ENCODE measurements around the gene LILRA5.
"Not testable (repeated sequence)": the region's sequence is repeated elsewhere in the genome, so short reads cannot be mapped to it uniquely, and the experiment has no call there.

Gene LILRA5

DNA sequence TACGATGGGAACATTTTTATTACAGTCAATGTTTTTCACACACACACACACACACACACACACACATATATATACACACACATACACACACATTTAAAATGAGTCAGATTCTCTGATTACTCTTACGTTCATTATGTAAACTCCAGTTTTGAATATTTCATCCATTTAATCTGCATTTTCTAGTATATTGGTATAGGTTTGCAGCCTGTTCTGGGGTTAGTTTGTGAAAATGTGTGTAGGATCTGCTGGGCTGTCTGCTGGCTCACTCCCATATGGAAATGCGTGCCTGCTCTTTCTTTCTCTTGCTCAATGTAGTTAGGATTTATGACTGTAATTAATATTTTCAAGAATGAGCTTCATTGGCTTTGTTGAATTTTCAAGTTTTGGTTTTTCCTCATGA lies 39.1 kb downstream of the LILRA5 start:
- no peak for DNase-seq (ENCODE audit: low read depth in 2 of 2)

DNA sequence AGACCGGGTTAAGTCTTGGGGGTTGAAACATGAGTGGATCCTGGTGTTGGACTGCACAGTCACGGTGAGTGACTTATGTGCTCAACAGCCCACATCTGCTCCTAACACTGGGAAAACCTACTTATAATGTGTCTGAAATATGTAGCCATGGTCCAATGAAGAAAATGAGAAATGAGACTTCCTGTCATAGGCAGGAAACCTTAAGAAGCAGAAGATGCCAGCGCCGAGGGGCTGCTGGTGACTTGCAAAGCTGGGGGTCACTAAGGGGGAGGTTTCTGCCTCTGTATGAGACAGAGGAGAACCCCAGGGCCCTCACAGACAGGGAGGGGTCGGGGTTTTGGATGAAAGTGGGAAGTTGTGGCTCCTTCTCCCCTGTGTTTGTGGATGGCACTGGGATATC lies 40.8 kb downstream of the LILRA5 start:
- DNase-seq (ENCODE audit: low read depth in 2 of 2) = not testable (repeated sequence)

DNA sequence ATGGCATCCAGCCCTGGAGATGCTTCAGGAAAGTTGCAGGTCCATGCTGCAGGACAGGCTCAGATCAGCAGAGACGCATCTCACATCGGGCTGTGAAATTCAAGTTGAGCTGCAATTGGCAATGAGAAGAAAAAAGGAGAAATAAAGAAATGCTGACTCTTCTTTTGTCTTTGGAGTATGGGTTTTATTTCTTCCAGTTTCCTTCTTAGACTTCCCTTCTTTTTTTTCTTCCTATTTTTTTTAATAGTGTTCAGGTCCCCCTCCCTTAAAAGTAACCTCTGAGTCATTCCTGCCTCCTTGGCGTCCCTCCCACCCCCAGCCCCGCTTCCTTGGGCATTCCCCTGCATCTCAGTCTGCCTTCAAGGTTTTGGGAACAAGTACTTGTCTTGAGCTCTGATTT lies 41.4 kb downstream of the LILRA5 start:
- DNase-seq (ENCODE audit: low read depth in 2 of 2) = not testable (repeated sequence)

DNA sequence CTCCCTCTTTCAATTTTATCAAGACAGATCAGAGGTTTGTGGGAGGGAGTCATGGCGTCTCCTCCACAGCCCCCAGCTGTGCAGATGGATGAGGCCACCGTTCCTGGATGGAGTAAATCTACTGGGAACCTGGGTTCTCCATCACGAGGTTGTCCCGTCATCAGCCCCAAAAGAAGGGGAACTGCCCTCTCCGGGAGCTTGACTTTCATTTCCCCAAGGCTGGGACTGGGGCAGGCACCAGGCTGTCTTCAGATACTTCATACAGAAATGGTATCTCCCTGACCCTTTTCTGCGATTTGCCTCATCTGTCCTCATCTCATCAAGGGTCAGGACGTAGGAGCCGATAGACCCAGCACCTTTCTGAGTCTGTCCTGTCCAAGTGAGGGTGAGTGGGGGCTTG lies 41.9 kb downstream of the LILRA5 start:
- no peak for DNase-seq (ENCODE audit: low read depth in 2 of 2)

DNA sequence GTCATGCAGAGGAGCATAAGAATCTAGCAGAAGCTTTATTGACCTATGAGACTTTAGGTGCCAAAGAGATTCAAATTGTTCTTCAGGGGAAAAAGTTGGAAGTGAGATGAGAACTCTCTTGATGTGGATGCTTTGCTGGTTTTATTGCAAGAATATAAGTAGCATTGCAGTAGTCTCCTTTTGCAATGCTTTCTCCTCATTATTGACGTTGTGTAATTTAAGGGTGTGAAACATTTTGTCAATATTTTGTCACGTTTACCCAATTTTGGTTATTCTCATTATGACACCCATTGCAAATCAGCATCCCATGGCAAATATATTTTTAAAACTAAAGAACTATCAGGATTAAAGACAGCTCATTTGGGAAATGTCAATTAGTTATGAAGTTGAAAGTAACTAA lies 44.0 kb downstream of the LILRA5 start:
- DNase-seq (ENCODE audit: low read depth in 2 of 2) = no peak

DNA sequence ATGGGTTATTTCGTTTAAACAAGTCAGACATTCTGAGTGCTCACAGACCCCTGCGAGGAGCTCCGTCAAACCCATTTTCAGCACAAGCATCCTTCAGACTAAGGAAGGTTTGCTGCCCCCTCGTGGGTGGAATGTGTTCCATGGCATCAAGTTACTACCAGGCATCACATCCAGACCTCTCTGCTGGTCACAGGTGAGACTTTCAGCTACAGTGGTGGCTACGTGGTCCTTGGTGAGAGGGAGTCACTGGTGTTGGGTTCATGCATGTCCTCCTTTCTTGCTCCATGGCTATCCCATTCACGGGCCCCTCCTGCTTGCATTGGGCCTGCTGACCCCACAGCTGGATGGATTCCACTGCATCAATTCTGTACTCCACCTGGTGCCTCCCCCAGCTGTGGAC lies 46.8 kb downstream of the LILRA5 start:
- peak; percentile 64 to 73 for DNase-seq (ENCODE audit: low read depth in 2 of 2)

DNA sequence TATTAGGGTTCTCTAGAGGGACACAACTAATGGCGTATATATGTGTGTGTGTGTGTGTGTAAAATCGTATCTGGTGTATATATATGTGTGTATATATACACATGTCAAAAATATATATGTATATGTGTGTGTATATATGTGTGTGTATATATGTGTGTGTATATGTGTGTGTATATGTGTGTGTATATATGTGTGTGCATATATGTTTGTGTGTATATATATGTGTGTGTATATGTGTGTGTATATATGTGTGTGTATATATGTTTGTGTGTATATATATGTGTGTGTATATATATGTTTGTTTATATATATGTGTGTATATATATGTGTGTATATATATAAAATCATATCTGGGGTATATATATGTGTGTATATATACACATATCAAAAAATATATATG lies 50.5 kb downstream of the LILRA5 start:
- DNase-seq (ENCODE audit: low read depth in 2 of 2) = no peak

DNA sequence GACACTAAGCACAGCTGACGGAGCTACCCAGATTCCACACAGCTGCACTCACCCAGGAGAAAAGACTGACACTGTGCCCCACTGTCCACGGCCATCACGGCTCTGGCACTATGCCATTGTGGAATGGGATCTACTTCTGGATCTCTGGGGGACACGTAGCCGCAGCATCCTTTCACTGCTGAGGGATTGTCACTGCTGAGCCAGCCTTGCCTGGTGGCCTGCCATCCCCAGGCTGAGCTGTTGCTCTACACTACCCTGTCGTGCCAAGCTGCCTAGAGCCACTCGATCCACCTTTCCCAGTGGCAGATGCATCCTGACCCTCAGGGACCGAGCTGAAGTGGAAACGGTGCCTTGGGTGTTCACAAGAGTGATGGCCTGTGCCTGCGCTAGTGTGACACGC lies 50.9 kb downstream of the LILRA5 start:
- DNase-seq (ENCODE audit: low read depth in 2 of 2) = no peak

DNA sequence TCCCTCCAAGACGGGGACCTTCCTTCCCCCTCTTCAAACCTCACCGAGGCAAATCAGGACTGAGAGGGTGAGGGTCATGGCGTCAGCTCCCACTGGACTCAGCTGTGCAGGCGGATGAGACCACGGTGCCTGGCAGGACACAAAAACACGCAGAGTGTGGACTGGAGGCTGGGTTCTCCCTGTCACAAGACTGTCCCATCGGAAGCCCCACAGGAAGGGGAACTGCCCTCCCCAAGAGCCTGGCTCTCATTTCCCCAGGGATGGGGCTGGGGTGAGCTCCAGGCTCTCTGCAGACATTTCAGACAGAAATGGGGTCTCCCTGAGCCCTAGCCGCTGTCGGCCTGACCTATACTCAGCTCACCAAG lies 55.9 kb downstream of the LILRA5 start, which contains the start of gene LILRB5:
LILRB5 (minus strand) TSS at position 158 of the 365 bp plus-strand sequence; CDS start at position 78, 80 bp downstream.
- no peak for DNase-seq (ENCODE audit: low read depth in 2 of 2)

Measured in activated CD4-positive, alpha-beta T cell treated with anti-CD3 and anti-CD28 coated beads for 24 hours (primary cell).